Ishikawa (cell line): ENCODE data around the gene RAPGEF5.

Source experiments
- CEBPB ChIP-seq: IDR thresholded peaks from 2 replicates; pipeline ENCODE4 v1.6.1; 2012
- CREB1 ChIP-seq: IDR thresholded peaks from 2 replicates; pipeline ENCODE4 v1.6.1; 2012; ENCODE audit warnings: low read depth
- EGR1 ChIP-seq: IDR thresholded peaks from 2 replicates; pipeline ENCODE4 v1.6.1; 2012
- EP300 ChIP-seq: IDR thresholded peaks from 2 replicates; pipeline ENCODE4 v1.6.1; 2012; ENCODE audit warnings: borderline replicate concordance
- FOXM1 ChIP-seq: IDR thresholded peaks from 2 replicates; pipeline ENCODE4 v1.6.1; 2012; ENCODE audit warnings: low read depth, borderline replicate concordance
- NFIC ChIP-seq: IDR thresholded peaks from 2 replicates; pipeline ENCODE4 v1.6.1; 2012
- RAD21 ChIP-seq: IDR thresholded peaks from 2 replicates; pipeline ENCODE4 v1.6.1; 2012; ENCODE audit warnings: low read depth
- TAF1 ChIP-seq: IDR thresholded peaks from 2 replicates; pipeline ENCODE4 v1.6.1; 2012; ENCODE audit warnings: low read depth, mild to moderate bottlenecking
- TCF12 ChIP-seq: IDR thresholded peaks from 2 replicates; pipeline ENCODE4 v1.6.1; 2012; ENCODE audit warnings: low read depth
- TEAD4 ChIP-seq: IDR thresholded peaks from 2 replicates; pipeline ENCODE4 v1.6.1; 2012
- YY1 ChIP-seq: IDR thresholded peaks from 2 replicates; pipeline ENCODE4 v1.6.1; 2012; ENCODE audit warnings: low read depth
- ZBTB7A ChIP-seq: IDR thresholded peaks from 2 replicates; pipeline ENCODE4 v1.6.1; 2012; ENCODE audit warnings: low read depth
- TF ChIP-seq, protein P1 (sequence below): IDR thresholded peaks from 2 replicates; pipeline ENCODE4 v1.6.1; 2012
- TF ChIP-seq, protein P2 (sequence below): IDR thresholded peaks from 2 replicates; pipeline ENCODE4 v1.6.1; 2012
- TF ChIP-seq, protein P3 (sequence below): IDR thresholded peaks from 2 replicates; pipeline ENCODE4 v1.6.1; 2012; ENCODE audit warnings: low read depth, mild to moderate bottlenecking

The RAPGEF5 gene

DNA sequence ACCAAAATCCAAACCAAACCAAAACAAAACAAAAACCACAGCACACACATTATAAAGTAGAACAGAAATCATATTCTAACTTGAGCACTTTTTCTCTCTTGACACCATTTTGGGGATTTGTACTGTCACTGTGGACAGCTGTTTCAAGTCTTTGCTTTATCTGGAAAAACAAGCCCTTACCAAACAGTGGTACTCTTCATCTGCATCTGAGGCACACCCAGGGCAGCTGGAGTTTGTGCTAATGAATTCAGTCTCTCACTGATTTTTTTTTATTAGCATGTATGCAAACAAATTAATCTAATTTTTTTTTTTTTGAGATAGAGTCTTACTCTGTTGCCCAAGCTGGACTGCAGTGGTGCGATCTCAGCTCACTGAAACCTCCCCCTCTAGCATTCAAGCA lies 171.4 kb downstream of the RAPGEF5 start:
- TF ChIP-seq RAD21, result no peak
- no peak for TF ChIP-seq TCF12
- no peak for TF ChIP-seq CEBPB
- TF ChIP-seq FOXM1, result no peak
- TF ChIP-seq, protein P1, sequence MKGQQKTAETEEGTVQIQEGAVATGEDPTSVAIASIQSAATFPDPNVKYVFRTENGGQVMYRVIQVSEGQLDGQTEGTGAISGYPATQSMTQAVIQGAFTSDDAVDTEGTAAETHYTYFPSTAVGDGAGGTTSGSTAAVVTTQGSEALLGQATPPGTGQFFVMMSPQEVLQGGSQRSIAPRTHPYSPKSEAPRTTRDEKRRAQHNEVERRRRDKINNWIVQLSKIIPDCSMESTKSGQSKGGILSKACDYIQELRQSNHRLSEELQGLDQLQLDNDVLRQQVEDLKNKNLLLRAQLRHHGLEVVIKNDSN, result no peak
- TF ChIP-seq, protein P2, sequence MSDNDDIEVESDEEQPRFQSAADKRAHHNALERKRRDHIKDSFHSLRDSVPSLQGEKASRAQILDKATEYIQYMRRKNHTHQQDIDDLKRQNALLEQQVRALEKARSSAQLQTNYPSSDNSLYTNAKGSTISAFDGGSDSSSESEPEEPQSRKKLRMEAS, result no peak
- no peak for TF ChIP-seq CREB1
- TF ChIP-seq NFIC, result no peak
- no peak for TF ChIP-seq EGR1
- no peak for TF ChIP-seq TEAD4

DNA sequence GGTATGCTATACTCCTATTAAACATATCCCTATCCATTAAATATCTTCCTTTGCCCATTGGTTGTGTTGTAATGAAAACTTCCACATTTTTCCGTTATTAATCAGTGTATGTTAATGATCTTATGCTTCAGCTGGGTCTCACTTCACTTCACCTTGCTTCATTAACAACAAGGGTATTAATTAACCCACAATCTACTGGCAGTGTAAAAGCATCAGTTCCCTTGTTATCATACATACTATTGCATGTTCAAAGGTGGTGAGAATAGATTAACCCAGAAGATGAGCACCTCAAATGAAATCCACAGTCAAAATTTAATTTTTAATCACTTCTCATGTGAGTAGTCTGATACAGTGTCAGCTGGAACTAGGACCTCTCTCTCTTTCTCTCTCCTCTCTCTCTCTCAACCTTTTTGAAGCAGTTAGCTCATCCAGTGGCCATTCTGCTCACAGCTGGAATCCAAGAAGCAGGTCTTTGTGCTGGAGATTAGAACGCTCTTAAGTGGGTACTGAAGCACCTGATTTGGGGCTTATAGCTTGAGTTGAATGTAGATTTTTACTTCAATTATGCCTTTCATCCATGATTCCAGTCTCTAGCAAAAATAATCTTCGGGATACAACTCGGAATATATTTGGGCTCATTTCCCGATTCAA lies 172.3 kb downstream of the RAPGEF5 start:
- TF ChIP-seq CEBPB (no peak), CREB1 (no peak), YY1 (no peak), TEAD4 (no peak), TCF12 (no peak), EP300 (no peak), EGR1 (no peak), NFIC (no peak), FOXM1 (no peak), TAF1 (no peak)
- TF ChIP-seq, protein P1, result no peak

DNA sequence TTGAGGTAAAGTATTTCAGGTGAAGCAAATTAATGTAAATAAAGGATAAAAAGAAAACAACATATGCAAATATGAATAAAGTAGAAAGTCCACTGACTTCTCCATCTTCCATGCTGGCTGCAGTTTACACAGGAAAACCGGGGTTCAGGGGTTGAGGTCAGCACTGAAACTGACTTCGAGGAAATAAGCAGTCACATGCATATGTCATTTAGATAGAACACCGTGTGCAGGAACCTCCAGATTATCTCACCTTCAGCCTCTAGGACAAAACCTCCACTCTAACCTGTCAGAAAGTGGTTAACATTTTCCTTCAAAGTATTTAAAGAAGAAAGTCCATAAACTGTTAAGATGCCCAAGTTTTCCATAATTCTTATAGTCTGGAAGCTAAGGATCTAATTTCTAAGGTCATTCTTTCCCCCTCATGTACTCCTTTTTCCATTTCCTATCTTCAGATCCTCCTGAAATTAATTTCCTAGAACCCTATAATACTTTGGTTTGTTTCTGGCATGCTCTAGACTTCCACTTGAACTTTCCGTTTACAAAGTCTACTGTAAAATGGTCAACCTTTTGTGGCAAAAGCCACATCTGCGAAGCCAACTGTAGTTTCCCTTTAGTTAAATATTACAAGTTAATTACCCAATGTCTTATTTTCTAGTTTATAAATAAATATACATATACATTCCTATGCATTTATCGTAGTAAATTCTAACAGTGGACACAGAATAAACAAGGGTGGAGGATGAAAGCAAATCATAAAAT lies 173.3 kb downstream of the RAPGEF5 start:
- TF ChIP-seq CEBPB (no peak), ZBTB7A (no peak)
- TF ChIP-seq, protein P2, result no peak

DNA sequence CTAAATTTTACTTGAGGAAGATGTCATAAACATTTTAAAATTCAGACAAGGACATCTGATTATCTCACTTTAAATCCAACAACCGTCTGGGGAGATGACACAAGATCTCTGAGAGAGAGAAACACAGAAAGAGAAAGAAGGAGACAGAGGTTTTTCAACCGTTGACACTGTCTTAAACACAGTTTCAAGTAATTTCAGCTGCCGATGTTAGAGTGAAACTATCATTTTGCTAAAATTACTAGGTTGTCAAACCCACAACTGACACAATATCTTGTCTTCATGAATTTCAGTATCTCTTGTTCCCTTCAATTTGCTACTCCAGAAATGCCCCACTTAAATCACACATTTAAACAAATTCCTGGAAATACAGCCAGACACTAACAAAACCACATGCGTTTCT lies 174.8 kb downstream of the RAPGEF5 start:
- TF ChIP-seq TEAD4 (no peak), CREB1 (no peak), EP300 (no peak), CEBPB (no peak), YY1 (no peak), RAD21 (no peak), TCF12 (no peak), FOXM1 (no peak), NFIC (no peak)
- TF ChIP-seq, protein P3, sequence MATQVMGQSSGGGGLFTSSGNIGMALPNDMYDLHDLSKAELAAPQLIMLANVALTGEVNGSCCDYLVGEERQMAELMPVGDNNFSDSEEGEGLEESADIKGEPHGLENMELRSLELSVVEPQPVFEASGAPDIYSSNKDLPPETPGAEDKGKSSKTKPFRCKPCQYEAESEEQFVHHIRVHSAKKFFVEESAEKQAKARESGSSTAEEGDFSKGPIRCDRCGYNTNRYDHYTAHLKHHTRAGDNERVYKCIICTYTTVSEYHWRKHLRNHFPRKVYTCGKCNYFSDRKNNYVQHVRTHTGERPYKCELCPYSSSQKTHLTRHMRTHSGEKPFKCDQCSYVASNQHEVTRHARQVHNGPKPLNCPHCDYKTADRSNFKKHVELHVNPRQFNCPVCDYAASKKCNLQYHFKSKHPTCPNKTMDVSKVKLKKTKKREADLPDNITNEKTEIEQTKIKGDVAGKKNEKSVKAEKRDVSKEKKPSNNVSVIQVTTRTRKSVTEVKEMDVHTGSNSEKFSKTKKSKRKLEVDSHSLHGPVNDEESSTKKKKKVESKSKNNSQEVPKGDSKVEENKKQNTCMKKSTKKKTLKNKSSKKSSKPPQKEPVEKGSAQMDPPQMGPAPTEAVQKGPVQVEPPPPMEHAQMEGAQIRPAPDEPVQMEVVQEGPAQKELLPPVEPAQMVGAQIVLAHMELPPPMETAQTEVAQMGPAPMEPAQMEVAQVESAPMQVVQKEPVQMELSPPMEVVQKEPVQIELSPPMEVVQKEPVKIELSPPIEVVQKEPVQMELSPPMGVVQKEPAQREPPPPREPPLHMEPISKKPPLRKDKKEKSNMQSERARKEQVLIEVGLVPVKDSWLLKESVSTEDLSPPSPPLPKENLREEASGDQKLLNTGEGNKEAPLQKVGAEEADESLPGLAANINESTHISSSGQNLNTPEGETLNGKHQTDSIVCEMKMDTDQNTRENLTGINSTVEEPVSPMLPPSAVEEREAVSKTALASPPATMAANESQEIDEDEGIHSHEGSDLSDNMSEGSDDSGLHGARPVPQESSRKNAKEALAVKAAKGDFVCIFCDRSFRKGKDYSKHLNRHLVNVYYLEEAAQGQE, result no peak
- TF ChIP-seq, protein P1, result no peak
- TF ChIP-seq, protein P2, result no peak

DNA sequence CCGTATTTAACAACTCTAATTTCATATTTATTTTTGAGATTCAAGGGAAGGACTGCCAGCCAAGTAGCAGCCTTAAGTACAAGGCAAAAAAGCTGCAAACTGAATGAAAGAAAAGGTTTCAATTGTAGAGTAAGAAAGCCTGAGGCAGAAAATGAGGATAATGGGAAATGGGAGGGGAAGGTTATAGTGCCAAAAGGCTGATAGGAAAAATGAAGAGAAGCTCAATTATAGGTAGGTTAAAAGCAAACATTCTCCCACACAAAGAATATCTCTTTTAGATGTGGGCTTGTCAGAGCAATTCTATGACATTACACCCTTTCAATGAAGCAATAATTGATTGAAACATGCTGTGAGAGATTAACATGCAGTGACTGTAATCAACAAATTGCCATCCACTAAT lies 175.3 kb downstream of the RAPGEF5 start:
- TF ChIP-seq EGR1 (no peak), TCF12 (no peak), YY1 (no peak)

DNA sequence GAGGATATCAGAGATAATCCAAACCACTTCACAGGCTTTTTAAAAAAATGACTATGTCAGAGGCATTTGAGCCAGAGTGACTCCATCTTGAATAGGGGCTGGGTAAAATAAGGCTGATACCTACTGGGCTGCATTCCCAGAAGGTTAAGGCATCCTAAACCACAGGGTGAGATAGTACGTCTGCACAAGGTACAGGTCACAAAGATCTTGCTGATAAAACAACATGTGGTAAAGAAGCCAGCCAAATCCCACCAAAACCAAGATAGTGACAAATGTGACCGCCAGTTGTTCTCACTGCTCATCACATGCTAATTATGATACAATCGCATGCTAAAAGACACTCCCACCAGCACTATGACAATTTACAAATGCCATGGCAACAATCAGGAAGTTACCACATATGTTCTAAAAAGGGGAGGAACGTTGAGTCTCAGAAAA lies 177.5 kb downstream of the RAPGEF5 start:
- TF ChIP-seq EGR1 (no peak), TCF12 (no peak), RAD21 (no peak), YY1 (no peak)
- TF ChIP-seq, protein P3, result no peak
